ENCODE measurements around the gene IFNLR1.

DNA sequence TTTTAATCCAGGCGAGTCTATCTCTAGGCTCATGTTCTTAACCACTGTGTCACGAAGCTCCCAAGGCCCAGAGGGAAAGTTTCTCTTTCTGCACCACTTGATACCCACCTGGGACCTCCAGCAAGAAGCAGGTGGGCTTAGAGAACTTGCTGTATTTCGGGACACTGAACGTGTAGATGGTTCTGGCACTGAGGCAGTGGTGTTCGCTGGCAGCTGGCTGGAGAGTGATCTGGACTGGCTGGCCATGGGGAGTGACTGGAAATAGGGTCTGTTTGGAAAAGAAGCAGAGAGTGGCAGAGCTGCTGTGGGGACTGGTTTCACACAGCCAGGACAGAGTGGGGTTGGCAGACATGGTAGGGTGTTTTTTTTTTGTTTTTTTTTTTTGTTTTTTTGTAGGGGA, 27.7 kb downstream of the IFNLR1 start:
- TF ChIP-seq, protein P1, sequence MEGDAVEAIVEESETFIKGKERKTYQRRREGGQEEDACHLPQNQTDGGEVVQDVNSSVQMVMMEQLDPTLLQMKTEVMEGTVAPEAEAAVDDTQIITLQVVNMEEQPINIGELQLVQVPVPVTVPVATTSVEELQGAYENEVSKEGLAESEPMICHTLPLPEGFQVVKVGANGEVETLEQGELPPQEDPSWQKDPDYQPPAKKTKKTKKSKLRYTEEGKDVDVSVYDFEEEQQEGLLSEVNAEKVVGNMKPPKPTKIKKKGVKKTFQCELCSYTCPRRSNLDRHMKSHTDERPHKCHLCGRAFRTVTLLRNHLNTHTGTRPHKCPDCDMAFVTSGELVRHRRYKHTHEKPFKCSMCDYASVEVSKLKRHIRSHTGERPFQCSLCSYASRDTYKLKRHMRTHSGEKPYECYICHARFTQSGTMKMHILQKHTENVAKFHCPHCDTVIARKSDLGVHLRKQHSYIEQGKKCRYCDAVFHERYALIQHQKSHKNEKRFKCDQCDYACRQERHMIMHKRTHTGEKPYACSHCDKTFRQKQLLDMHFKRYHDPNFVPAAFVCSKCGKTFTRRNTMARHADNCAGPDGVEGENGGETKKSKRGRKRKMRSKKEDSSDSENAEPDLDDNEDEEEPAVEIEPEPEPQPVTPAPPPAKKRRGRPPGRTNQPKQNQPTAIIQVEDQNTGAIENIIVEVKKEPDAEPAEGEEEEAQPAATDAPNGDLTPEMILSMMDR (IDR thresholded peaks at IDR 0.05) = no peak
- no peak for TF ChIP-seq POLR2A (IDR thresholded peaks at IDR 0.05)
